ENCODE results near the gene CLHC1.
A peak's percentile ranks its signal among the peaks of the same experiment; 100 is the strongest.

Gene CLHC1

GRCh38 chr2:55169359-55169758 is 62.7 kb downstream of the CLHC1 start:
- H3K36me3 Mint-ChIP-seq: peaks cover 0 to 1% of the 10 kb centered on the region in 2 donors

GRCh38 chr2:55168221-55169154 is 63.6 kb downstream of the CLHC1 start:
- Mint-ChIP-seq H3K36me3 (peaks cover 0 to 1% of the 10 kb centered on the region in 2 donors), H3K27me3 (no peaks in the 10 kb centered on the region), H3K4me1 (no peaks in the 10 kb centered on the region), H3K27ac (no peak overlapping the region), H3K9me3 (no peaks in the 10 kb centered on the region), H3K4me3 (no peak overlapping the region)
- DNase-seq: no peak
- ATAC-seq (replicated peaks): peak; percentile 68 to 73

More at GRCh38 chr2:55169359-55169758, 62.7 kb downstream of the CLHC1 start:
- no peak for ATAC-seq (replicated peaks)
- Mint-ChIP-seq H3K27me3 (no peaks in the 10 kb centered on the region), H3K27ac (no peak overlapping the region), H3K4me3 (no peak overlapping the region), H3K9me3 (no peaks in the 10 kb centered on the region), H3K4me1 (no peaks in the 10 kb centered on the region)
- DNase-seq: no peak

- H3K4me3 Mint-ChIP-seq: no peak overlapping the region
- peak in 1 of 2 donors; percentile 45 for ATAC-seq (replicated peaks)
- H3K36me3 Mint-ChIP-seq: no peaks in the 10 kb centered on the region
- H3K27me3 Mint-ChIP-seq: no peaks in the 10 kb centered on the region
- no peak overlapping the region for H3K27ac Mint-ChIP-seq
- H3K4me1 Mint-ChIP-seq: peaks cover 0 to 1% of the 10 kb centered on the region in 2 donors
- no peak for DNase-seq
- no peaks in the 10 kb centered on the region for H3K9me3 Mint-ChIP-seq
These were observed 66.5 kb downstream of the CLHC1 start for GRCh38 chr2:55165626-55166025.

- no peak for DNase-seq
- ATAC-seq (replicated peaks): no peak
- H3K4me3 Mint-ChIP-seq: no peak overlapping the region
- no peaks in the 10 kb centered on the region for H3K27me3 Mint-ChIP-seq
- H3K9me3 Mint-ChIP-seq: no peaks in the 10 kb centered on the region
- H3K4me1 Mint-ChIP-seq: peaks cover 0 to 1% of the 10 kb centered on the region in 2 donors
- no peak overlapping the region for H3K27ac Mint-ChIP-seq
- no peaks in the 10 kb centered on the region for H3K36me3 Mint-ChIP-seq
These were observed 67.3 kb downstream of the CLHC1 start for GRCh38 chr2:55164534-55165480.

DNA sequence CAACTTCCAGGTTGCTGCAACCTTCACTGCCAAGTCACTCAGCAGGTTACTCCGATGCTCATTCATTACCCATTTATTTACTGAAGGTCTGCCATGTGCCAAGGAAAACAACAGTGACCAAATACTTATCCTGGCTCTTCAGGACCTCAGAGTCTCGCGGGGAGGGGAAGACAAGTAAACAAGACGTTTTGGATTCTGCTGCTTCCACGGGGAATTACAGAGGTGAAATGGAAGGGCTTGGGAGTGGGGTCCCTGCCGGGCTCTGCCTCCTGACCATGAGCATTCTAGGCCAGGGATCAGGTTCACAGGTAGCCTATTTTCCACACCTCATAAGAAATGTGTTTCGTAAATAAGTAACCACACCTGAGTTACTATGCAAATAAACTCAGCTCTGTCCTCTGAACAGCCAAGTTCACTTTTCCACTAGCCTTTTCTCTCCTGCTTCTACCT is 68.1 kb downstream of the CLHC1 start:
- no peaks in the 10 kb centered on the region for H3K36me3 Mint-ChIP-seq
- no peak for DNase-seq
- H3K9me3 Mint-ChIP-seq: no peaks in the 10 kb centered on the region
- no peak overlapping the region for H3K27ac Mint-ChIP-seq
- H3K27me3 Mint-ChIP-seq: no peaks in the 10 kb centered on the region
- ATAC-seq (replicated peaks): no peak
- no peak overlapping the region for H3K4me3 Mint-ChIP-seq
- H3K4me1 Mint-ChIP-seq: peaks cover 1 to 6% of the 10 kb centered on the region in 2 donors

DNA sequence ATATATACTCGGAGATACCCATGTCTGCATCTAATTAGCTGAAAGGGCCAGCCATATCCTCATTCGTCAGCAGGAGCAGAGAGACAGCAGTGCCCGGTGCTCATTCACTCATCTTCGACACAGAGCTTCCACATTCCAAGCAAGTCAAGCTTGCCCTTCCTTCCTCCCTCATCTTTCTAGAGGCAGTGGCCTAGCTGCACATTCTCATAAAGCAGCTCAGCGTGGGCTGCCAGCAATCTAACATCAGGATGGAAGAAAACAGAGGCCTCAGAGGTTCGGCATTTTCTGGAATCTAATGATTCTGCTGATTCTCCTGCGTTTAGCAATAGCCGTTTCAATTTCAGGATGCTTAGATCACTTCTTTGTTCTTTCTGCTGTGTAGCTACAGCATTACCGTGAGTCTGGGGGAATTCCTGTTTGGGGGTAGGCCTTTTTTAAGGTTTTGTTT is 68.8 kb downstream of the CLHC1 start:
- Mint-ChIP-seq H3K4me1 (peaks cover 1 to 7% of the 10 kb centered on the region in 2 donors), H3K36me3 (no peaks in the 10 kb centered on the region), H3K9me3 (no peaks in the 10 kb centered on the region), H3K27me3 (no peaks in the 10 kb centered on the region), H3K27ac (no peak overlapping the region), H3K4me3 (no peak overlapping the region)
- DNase-seq (no peak), ATAC-seq (replicated peaks) (no peak)

DNA sequence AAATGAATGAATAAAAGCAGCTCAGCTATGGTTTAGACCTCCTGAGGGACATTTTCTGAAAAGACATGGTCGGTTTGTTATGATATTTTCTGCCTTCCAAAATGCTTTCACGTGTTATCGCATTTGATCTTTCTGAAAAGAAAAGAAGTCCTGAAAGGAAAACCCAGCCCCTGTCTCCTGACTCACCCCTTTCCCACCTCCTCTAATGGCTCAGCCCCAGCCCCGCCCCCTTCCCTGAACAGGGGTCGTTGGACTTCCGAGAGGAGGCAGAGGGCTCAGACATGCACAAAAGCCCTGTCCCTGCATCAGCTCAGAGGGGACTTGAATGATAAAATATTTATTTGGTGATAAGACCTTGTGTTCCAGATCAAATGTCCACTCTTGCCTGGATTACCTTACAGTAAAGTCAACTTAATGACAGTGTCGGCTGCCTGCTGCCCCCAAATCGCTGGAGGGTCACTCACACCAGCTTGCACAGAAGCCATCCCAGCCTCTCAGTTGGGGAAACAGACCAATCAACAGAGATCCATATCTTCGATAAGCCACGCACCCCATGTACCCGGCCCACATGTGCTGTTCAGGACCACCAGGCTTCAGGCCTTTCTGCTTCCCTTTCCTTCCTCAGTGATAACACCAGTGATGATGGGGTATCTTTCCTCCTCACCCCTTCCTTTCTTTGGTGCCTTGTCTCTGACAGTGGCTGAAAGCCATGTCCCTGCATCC is 69.6 kb downstream of the CLHC1 start:
- Mint-ChIP-seq H3K4me1 (peaks cover 4 to 11% of the 10 kb centered on the region in 2 donors), H3K27me3 (no peaks in the 10 kb centered on the region), H3K4me3 (no peak overlapping the region), H3K9me3 (no peaks in the 10 kb centered on the region), H3K27ac (no peak overlapping the region), H3K36me3 (no peaks in the 10 kb centered on the region)
- DNase-seq (no peak), ATAC-seq (replicated peaks) (no peak)

DNA sequence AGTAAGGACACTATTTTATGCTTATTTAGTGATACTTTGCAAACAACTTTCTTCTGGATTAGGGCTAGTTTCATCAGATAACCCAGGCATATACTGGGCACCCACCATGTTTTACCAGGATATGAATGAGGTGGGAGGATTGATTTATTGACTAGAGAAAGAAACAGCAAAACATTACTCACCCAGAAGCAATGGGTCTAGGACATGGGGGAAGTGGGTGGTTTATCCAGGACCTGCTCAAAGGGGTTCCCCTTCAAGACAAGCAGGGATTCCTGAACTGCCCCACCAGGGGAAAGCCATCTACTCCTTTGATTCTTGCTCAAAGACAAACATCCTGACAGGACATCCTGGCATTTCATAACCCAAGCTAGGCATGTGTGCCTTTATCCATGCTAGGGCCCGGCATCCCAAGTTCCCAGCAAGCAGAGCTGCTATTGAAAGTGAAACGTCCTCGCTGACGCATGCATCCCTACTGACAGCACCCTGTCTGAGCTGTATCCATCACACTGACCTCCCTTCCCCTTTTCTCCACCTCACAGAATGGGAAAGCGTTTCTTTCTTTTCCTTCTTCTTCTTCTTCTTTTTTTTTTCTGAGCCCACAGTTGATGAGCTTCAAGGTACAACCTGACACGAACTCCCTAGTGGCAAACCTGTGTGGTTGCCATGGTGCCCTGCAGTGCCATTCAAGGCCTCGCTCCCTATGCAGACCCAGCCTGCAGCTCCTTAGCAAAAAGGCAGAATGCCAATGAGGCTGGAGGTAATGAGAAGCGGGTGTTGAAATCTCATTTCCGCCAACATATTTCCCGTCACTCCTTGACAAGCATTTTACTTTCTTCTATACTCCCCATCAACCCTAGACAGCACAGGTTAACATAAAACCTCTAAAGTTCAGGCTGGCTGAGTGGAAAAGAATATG is 70.5 kb downstream of the CLHC1 start:
- Mint-ChIP-seq H3K9me3 (no peaks in the 10 kb centered on the region), H3K27ac (no peak overlapping the region), H3K27me3 (no peaks in the 10 kb centered on the region), H3K36me3 (no peaks in the 10 kb centered on the region), H3K4me3 (no peak overlapping the region), H3K4me1 (peaks cover 6 to 13% of the 10 kb centered on the region in 2 donors)
- DNase-seq (no peak), ATAC-seq (replicated peaks) (no peak)

DNA sequence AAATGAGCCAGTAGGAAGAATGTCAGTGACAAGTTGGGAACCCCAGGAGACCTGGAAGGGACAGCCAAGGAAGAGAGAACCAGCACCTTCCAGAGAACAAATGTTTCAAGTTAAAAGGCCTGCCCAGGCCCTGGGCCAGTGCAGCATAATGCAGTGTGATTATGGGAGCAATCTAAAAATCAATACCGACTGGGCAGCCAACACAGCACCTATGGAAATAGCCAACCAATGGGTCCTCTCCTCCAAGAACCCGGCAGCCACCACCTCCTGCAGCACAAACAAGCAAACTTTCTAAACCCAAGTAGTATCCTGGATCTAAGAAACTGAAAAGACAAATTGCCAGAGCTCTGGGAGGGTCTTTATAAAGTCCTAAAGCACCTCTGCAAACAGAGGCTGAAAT is 71.7 kb downstream of the CLHC1 start:
- Mint-ChIP-seq H3K4me1 (peaks cover 6 to 13% of the 10 kb centered on the region in 2 donors), H3K9me3 (no peaks in the 10 kb centered on the region), H3K27ac (no peak overlapping the region), H3K4me3 (no peak overlapping the region), H3K36me3 (no peaks in the 10 kb centered on the region), H3K27me3 (no peaks in the 10 kb centered on the region)
- DNase-seq: no peak
- ATAC-seq (replicated peaks): no peak

DNA sequence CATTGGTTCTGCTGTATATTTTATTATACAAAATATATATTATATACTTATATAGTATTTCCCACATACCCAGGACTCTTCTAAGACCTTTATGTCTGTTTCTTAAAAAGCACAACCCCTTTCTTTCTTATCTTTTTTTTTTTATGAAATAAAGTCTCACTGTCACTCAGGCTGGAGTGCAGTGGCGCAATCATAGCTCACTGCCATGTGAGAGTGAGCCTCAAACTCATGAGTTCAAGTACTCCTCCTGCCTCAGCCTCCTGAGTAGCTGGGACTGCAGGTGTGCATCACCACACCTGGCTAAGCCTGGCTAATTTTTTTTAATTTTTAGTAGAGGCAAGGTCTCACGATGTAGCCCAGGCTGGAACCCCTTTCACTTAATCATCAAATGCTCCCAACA is 72.3 kb downstream of the CLHC1 start:
- no peak overlapping the region for H3K27ac Mint-ChIP-seq
- ATAC-seq (replicated peaks) (no peak), DNase-seq (no peak)
- peaks cover 6 to 13% of the 10 kb centered on the region in 2 donors for H3K4me1 Mint-ChIP-seq
- no peaks in the 10 kb centered on the region for H3K9me3 Mint-ChIP-seq
- H3K36me3 Mint-ChIP-seq: no peaks in the 10 kb centered on the region
- H3K4me3 Mint-ChIP-seq: no peak overlapping the region
- no peaks in the 10 kb centered on the region for H3K27me3 Mint-ChIP-seq

DNA sequence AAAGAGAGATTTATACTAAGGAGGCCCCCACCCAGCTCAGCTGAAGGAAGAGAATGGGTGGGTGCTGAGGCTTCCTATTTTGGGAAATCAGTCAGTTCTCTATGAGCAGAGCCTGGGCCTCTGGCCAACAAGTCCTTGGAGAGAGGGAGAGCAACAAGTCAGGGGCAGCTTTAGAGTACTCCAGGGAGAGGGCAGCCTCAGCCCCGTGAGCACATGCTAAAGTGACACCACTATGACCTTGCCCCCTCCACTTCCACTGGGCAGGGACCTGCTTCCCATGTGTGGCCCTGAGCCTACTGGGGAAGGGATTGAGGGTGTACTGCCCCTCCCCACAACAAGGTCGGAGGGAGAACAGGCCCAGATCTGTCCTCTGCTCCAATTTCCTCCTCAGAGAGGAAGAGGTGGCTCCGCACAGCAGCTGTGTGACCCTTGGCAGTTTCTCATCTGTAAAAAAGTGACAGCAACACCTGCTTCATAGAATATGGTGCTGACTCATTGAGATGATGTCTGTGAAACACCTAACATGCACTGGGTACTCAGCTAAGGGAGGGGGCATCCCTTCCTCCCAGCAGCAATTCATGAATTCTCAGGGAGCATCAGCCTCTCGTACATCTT is 72.9 kb downstream of the CLHC1 start:
- DNase-seq (no peak), ATAC-seq (replicated peaks) (peak; percentile 67 to 75)
- H3K9me3 Mint-ChIP-seq: no peaks in the 10 kb centered on the region
- peak overlapping the region; percentile 6 for H3K27ac Mint-ChIP-seq
- H3K4me1 Mint-ChIP-seq: peaks cover 7 to 17% of the 10 kb centered on the region in 2 donors
- H3K27me3 Mint-ChIP-seq: no peaks in the 10 kb centered on the region
- H3K36me3 Mint-ChIP-seq: no peaks in the 10 kb centered on the region
- no peak overlapping the region for H3K4me3 Mint-ChIP-seq

GRCh38 chr2:55158111-55158814 is 73.8 kb downstream of the CLHC1 start:
- Mint-ChIP-seq H3K36me3 (no peaks in the 10 kb centered on the region), H3K4me1 (peaks cover 8 to 25% of the 10 kb centered on the region in 2 donors), H3K27ac (no peak overlapping the region), H3K4me3 (no peak overlapping the region), H3K9me3 (no peaks in the 10 kb centered on the region), H3K27me3 (no peaks in the 10 kb centered on the region)
- ATAC-seq (replicated peaks) (no peak), DNase-seq (no peak)
